ENCODE measurements around the gene HECA. TPM values are rescaled to one million over a fixed set of nuclear protein-coding genes. Genes with fewer than 3 reads are reported as not detected.
"Not testable (repeated sequence)": the region's sequence is repeated elsewhere in the genome, so short reads cannot be mapped to it uniquely, and the experiment has no call there.

HECA gene
- total and polyA plus RNA-seq, 7 experiments from 2014 or later, result 5.5 to 145 (median 91.3) TPM

DNA sequence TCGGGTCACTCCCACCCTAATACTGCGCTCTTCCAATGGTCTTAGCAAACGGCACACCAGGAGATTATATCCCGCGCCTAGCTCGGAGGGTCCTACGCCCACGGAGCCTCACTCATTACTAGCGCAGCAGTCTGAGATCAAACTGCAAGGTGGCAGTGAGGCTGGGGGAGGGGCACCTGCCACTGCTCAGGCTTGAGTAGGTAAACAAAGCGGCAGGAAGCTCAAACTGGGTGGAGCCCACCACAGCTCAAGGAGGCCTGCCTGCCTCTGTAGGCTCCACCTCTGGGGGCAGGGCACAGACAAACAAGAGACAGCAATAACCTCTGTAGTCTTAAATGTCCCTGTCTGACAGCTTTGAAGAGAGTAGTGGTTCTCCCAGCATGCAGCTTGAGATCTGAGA is 75.9 kb downstream of the HECA start:
- DNase-seq, result peak in 6 of 9 donors; percentile 11 to 46 (median 19)
- intact Hi-C loops (cut with micrococcal nuclease), result not testable (repeated sequence)

DNA sequence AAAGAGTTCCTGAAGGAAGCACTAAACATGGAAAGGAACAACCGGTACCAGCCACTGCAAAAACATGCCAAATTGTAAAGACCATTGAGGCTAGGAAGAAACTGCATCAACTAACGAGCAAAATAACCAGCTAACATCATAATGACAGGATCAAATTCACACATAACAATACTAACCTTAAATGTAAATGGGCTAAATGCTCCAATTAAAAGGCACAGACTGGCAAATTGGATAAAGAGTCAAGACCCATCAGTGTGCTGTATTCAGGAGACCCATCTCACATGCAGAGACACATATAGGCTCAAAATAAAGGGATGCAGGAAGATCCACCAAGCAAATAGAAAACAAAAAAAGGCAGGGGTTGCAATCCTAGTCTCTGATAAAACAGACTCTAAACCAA is 77.6 kb downstream of the HECA start:
- H3K9me3 ChIP-seq (ENCODE audit: control insufficient read depth in 2 of 3, low read length in 3 of 3); H3K4me3 Mint-ChIP-seq; DNase-seq; POLR2A ChIA-PET; H3K4me3 ChIP-seq (ENCODE audit: low read length); H3K4me1 ChIP-seq (ENCODE audit: control insufficient read depth in 2 of 2, insufficient read depth in 2 of 2, low read length in 2 of 2); H3K27ac ChIP-seq (ENCODE audit: low read depth, low read length); CTCF ChIA-PET; H3K27ac Mint-ChIP-seq; H3K36me3 ChIP-seq (ENCODE audit: control insufficient read depth in 2 of 3, insufficient read depth in 3 of 3, low read length in 3 of 3); H3K27me3 ChIP-seq (ENCODE audit: control insufficient read depth in 2 of 2, insufficient read depth in 2 of 2, low read length in 2 of 2); ATAC-seq; intact Hi-C loops (cut with micrococcal nuclease); H3K27me3 Mint-ChIP-seq: not testable (repeated sequence)
- H3K36me3 Mint-ChIP-seq, result peaks cover 10 to 40% (median 15%) of the 10 kb centered on the region in 5 donors
- peaks cover 11 to 55% (median 42%) of the 10 kb centered on the region in 11 donors for H3K9me3 Mint-ChIP-seq
- peaks cover 0 to 23% (median 16%) of the 10 kb centered on the region in 7 donors for H3K4me1 Mint-ChIP-seq

More for the DNA sequence above, 75.9 kb downstream of the HECA start:
- H3K27me3 Mint-ChIP-seq; ATAC-seq; H3K4me1 ChIP-seq (ENCODE audit: control insufficient read depth in 2 of 2, insufficient read depth in 2 of 2, low read length in 2 of 2); H3K27me3 ChIP-seq (ENCODE audit: control insufficient read depth in 2 of 2, insufficient read depth in 2 of 2, low read length in 2 of 2); H3K27ac ChIP-seq (ENCODE audit: low read depth, low read length); CTCF ChIA-PET; H3K9me3 ChIP-seq (ENCODE audit: control insufficient read depth in 2 of 3, low read length in 3 of 3); H3K4me3 ChIP-seq (ENCODE audit: low read length); H3K36me3 ChIP-seq (ENCODE audit: control insufficient read depth in 2 of 3, insufficient read depth in 3 of 3, low read length in 3 of 3): not testable (repeated sequence)
- H3K4me3 Mint-ChIP-seq, result peak overlapping the region in 4 of 10 donors; percentile 21 to 42 (median 34)
- peaks cover 14 to 72% (median 54%) of the 10 kb centered on the region in 11 donors for H3K9me3 Mint-ChIP-seq
- peak overlapping the region in 2 of 9 donors; percentile 54 to 66 for H3K27ac Mint-ChIP-seq
- peaks cover 10 to 47% (median 18%) of the 10 kb centered on the region in 5 donors for H3K36me3 Mint-ChIP-seq
- peaks cover 0 to 26% (median 16%) of the 10 kb centered on the region in 7 donors for H3K4me1 Mint-ChIP-seq
- POLR2A ChIA-PET, result interaction anchor here (1.4 kb wide), 1 partner anchor 10 kb away, joined by 4 read pairs; no protein-coding TSS in a partner anchor

DNA sequence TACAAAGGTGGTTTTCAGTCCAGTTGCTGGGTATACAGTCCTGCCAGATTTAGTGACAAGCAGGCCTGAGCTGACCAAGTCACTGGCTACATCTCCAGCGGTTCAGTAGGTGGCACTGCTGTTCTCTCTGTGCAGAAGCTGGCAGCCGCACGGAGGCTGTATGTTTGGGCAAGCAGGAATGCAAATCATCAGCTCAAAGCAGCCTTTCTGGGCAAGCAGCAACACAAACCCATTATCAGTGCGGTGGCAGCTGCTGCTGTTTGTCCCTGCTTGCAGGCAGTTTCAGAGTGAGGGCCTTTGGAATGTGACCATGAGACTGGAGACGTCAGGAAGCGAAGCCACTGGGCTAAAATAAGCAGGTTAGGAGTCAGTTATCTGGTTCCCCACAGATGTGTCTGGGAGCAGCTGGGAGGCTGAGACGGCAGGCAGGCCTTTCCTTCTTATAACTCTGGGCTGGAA is 84.4 kb downstream of the HECA start:
- Mint-ChIP-seq H3K4me1 (peaks cover 6 to 20% (median 12%) of the 10 kb centered on the region in 7 donors), H3K4me3 (peak overlapping the region in 8 of 10 donors; percentile 41 to 68 (median 58)), H3K36me3 (peaks cover 0 to 5% (median 3%) of the 10 kb centered on the region in 5 donors), H3K27ac (peak overlapping the region; percentile 49 to 92 (median 78)), H3K9me3 (peaks cover 0 to 6% (median 0%) of the 10 kb centered on the region in 11 donors), H3K27me3 (no peaks in the 10 kb centered on the region)
- Histone ChIP-seq H3K27ac (ENCODE audit: low read depth, low read length) (no peak overlapping the region), H3K9me3 (ENCODE audit: control insufficient read depth in 2 of 3, low read length in 3 of 3) (no peaks in the 10 kb centered on the region), H3K27me3 (ENCODE audit: control insufficient read depth in 2 of 2, insufficient read depth in 2 of 2, low read length in 2 of 2) (no peaks in the 10 kb centered on the region), H3K4me1 (ENCODE audit: control insufficient read depth in 2 of 2, insufficient read depth in 2 of 2, low read length in 2 of 2) (peaks cover 5 to 10% of the 10 kb centered on the region in 2 donors), H3K36me3 (ENCODE audit: control insufficient read depth in 2 of 3, insufficient read depth in 3 of 3, low read length in 3 of 3) (no peaks in the 10 kb centered on the region), H3K4me3 (ENCODE audit: low read length) (no peak overlapping the region)
- CTCF ChIA-PET, result interaction anchor here (0.6 to 7.1 kb wide), 29 partner anchors 11 to 403 kb away, joined by 3 to 151 read pairs (median 4); partner anchors contain the start of genes CITED2, REPS1 and TXLNB
- peak; percentile 39 to 76 (median 60) for DNase-seq
- intact Hi-C loops (cut with micrococcal nuclease), result loop anchor here (1.0 to 5.0 kb wide), 8 partner anchors 31 to 1703 kb away; partner anchors contain the start of gene TXLNB (in 2 of the 2)
- peak; percentile 100 for ATAC-seq
- POLR2A ChIA-PET, result interaction anchor here (0.6 to 5.6 kb wide), 14 partner anchors 30 to 155 kb away, joined by 3 to 42 read pairs (median 4); partner anchors contain the start of genes CITED2, HECA and TXLNB

DNA sequence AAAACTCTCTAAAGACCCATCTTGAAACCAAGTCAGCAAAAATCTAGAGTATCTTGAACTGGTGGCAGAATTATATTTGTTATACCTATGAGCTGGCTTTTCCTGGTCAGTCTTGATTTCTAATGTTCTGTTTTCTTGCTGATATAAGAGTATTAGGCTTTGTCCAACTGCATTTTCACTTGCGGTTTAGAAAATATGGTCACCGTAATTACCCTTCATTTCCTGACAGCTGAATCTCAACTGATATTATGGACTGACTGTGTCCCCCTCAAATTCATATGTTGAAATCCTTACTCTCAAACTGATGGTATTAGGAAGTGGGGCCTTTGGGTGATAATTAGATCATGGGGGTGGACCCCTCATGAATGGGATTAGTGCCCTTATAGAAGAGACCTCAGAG is 84.9 kb downstream of the HECA start:
- H3K27me3 ChIP-seq (ENCODE audit: control insufficient read depth in 2 of 2, insufficient read depth in 2 of 2, low read length in 2 of 2), result no peaks in the 10 kb centered on the region
- no peaks in the 10 kb centered on the region for H3K9me3 ChIP-seq (ENCODE audit: control insufficient read depth in 2 of 3, low read length in 3 of 3)
- Mint-ChIP-seq H3K4me3 (peak overlapping the region in 4 of 10 donors; percentile 4 to 68 (median 44)), H3K36me3 (peaks cover 0 to 5% (median 3%) of the 10 kb centered on the region in 5 donors), H3K9me3 (peaks cover 0 to 6% (median 0%) of the 10 kb centered on the region in 11 donors), H3K27me3 (no peaks in the 10 kb centered on the region), H3K4me1 (peaks cover 6 to 20% (median 12%) of the 10 kb centered on the region in 7 donors), H3K27ac (peak overlapping the region; percentile 49 to 92 (median 78))
- ATAC-seq, result no peak
- intact Hi-C loops (cut with micrococcal nuclease), result loop anchor here (1.0 to 10.0 kb wide), 9 partner anchors 31 to 1703 kb away; partner anchors contain the start of gene TXLNB (in 2 of the 2)
- ChIA-PET POLR2A (interaction anchor here (0.7 to 5.6 kb wide), 14 partner anchors 9 to 155 kb away, joined by 3 to 42 read pairs (median 4); partner anchors contain the start of genes CITED2, HECA and TXLNB), CTCF (interaction anchor here (0.7 to 7.1 kb wide), 26 partner anchors 10 to 403 kb away, joined by 3 to 151 read pairs (median 6); partner anchors contain the start of genes CITED2, REPS1 and TXLNB)
- H3K27ac ChIP-seq (ENCODE audit: low read depth, low read length), result no peak overlapping the region
- peaks cover 5 to 10% of the 10 kb centered on the region in 2 donors for H3K4me1 ChIP-seq (ENCODE audit: control insufficient read depth in 2 of 2, insufficient read depth in 2 of 2, low read length in 2 of 2)
- no peaks in the 10 kb centered on the region for H3K36me3 ChIP-seq (ENCODE audit: control insufficient read depth in 2 of 3, insufficient read depth in 3 of 3, low read length in 3 of 3)
- no peak for DNase-seq
- H3K4me3 ChIP-seq (ENCODE audit: low read length), result no peak overlapping the region

DNA sequence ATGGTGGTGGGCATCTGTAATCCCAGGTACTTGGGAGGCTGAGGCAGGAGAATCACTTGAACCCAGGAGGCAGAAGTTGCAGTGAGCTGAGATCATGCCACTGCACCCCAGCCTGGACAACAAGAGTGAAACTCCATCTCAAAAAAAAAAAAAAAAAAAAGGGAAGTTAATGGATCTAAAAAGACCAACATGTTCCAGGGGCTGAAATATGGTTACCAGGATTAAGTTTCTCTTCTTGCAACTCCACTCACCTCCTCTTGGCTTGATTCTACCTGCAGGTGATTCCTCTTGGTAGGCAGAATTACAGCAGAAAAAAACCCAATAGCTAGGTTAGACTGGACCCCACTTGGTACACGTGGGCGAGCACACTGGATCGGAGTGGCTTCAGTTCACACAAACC is 93.5 kb downstream of the HECA start:
- H3K4me3 Mint-ChIP-seq; H3K4me3 ChIP-seq (ENCODE audit: low read length); H3K4me1 ChIP-seq (ENCODE audit: control insufficient read depth in 2 of 2, insufficient read depth in 2 of 2, low read length in 2 of 2); H3K27ac Mint-ChIP-seq; H3K27me3 ChIP-seq (ENCODE audit: control insufficient read depth in 2 of 2, insufficient read depth in 2 of 2, low read length in 2 of 2); H3K9me3 Mint-ChIP-seq; H3K36me3 Mint-ChIP-seq; H3K36me3 ChIP-seq (ENCODE audit: control insufficient read depth in 2 of 3, insufficient read depth in 3 of 3, low read length in 3 of 3); H3K27me3 Mint-ChIP-seq; H3K9me3 ChIP-seq (ENCODE audit: control insufficient read depth in 2 of 3, low read length in 3 of 3); DNase-seq; H3K27ac ChIP-seq (ENCODE audit: low read depth, low read length); ATAC-seq: not testable (repeated sequence)
- ChIA-PET CTCF (interaction anchor here (0.7 kb wide), 1 partner anchor 687 kb away, joined by 4 read pairs; no protein-coding TSS in a partner anchor), POLR2A (interaction anchor here (0.6 to 0.7 kb wide), 2 partner anchors 38 to 39 kb away, joined by 3 read pairs; no protein-coding TSS in a partner anchor)
- intact Hi-C loops (cut with micrococcal nuclease), result loop anchor here in 1 of 2 donors (10.0 kb wide), 1 partner anchor 634 kb away; no protein-coding TSS in a partner anchor
- peaks cover 4 to 15% (median 10%) of the 10 kb centered on the region in 7 donors for H3K4me1 Mint-ChIP-seq

Data from naive thymus-derived CD4-positive, alpha-beta T cell (primary cell).